Measurements from ENCODE around the gene ZNF628. TPM values are rescaled to one million over a fixed set of nuclear protein-coding genes. Genes with fewer than 3 reads are reported as not detected.

ZNF628 gene
- total RNA-seq, 1 donor from 2014 or later = 1.4 TPM

DNA sequence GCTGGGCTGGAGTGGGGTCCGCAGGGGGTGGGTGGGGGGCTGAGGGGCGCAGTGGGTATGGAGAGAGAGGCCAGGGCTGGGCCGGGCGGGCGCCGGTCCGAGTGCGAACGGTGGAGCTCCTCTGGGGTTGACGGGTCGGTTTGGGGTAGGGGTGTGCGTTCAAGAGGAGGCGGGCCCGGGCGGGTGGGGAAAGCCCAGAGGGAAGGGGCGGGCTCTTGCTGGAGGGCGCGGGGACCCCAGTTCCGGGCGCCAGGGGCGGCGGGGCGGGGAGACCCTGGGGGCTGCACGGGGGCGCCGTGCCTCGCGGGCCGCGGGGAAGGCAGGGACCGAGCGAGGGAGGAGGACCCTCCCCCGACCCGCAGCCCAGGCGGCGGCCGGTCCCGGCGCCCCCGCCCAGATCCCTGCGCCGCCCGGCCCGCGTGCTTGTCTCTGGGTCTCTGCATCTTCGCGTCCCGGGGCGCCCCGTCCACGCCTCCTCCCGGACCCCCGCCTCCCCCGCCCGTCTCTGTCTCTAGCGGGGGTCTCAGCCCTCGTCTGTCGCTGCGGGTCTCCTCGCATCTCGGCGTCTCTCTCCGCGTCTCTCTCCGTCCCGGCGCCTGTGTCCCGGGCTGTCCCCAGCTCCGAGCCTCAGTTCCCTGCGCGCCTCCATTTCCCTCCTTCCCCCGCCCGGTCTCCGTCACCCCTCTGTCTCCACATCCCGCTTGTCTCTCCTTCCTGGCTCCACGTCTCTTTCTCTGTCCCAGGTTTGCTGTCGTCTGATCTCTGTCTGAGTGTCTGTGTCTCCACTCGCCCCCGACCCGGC is 25.1 kb upstream of the ZNF628 start:
- DNase-seq = no peak

DNA sequence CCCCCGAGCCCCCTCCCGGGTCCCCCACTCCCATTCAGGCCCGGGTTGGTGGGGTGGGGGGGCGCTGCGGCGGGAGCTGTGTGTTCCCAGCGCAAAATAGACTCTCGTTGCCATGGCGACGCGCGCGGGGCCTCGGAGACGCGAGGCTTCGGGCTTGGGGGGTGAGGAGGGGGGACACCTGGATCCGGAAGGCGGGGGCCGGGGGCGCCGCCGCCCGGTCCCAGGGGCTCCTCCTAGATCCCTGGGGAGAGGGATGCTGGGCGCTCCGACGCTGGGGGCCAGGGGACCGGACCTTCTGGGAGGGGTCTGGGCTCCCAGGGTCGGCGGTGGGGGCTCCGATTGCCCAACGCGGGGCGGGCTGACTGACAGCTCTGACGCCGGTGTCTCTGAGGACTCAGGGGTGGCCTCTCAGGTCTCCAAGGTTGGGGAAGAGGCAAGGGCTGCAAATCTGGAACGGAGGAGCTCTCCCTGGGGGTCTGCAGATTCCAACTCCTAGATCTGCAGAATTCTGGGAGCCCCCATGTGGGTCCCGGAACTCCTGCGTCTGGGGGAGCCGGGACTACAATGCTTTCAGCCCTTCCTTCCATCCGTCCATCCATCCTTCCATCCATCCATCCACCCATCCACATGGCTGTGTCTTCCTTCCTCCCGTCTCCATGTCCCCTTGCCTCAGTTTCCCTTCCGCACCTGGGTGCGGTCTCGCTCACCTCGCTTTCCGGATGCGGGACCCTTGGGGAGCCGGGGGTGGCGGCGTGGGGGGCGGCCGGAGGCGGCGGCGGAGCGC is 24.3 kb upstream of the ZNF628 start:
- DNase-seq = no peak

DNA sequence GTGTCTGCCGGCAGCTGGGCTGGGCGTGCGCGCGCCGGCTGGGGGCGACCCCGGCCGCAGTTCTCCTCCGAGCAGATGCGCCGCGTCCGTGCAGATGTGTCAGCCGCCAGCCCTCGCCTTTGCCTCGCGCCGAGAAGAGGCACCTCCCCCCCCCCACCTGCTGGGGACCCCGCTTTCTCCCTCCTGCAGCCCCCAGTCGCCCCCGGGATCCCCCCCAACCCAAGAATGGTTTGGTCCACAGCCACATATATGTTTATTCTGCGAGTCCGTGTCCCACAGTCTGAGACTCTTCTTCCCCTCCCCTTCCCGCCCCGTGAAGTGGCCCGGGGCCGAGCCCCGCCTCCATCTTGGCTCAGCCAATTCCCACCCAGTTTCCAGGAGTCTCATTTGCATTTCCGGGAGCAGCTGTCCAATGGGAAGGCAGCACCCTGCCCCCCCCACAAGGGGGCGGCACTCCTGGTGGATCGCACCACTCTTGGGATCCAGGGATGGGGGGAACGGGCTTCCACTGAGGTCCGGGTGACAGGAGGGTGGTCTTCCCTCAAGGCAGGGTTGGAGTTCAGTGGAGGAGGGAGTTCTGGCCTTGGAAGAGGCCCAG is 23.6 kb upstream of the ZNF628 start:
- peak; percentile 62 for DNase-seq

DNA sequence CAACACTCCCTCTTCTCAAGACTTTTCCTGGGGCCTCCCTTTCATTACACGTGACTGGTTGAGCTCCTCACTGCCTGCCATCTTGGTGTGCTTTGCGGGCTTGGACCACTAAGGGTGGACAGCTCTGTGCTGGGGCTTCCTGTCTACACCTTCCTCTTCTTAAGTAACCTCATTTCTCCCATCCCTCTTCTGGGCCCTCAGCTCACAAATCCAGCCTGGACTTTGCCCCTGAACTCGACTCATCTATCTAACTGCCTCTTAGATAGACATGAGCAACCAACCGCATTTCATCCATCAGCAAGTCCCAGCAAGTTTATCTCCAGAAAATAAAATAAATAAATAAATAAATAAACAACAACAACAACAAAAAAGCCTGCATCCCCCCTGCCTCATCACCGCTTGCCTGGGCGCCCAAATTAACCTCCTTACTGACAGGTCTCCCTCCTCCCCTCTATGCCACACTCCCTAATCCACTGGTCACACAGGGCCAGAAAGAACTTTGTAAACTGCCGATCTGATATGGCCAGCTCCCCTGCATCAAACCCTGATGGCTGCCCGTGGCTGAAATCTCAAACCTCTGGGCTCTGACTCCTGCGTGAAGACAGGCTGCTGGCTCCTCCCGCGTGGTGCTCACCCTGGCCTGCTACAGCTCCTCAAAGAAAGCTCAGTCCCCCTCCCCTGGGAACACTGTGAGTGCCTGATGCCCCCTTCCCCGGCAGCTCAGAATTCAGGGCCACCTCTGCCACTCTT is 22.7 kb upstream of the ZNF628 start:
- no peak for DNase-seq

- DNase-seq = peak; percentile 70
These were observed 21.6 kb upstream of the ZNF628 start for GRCh38 chr19:55454787-55455243.

DNA sequence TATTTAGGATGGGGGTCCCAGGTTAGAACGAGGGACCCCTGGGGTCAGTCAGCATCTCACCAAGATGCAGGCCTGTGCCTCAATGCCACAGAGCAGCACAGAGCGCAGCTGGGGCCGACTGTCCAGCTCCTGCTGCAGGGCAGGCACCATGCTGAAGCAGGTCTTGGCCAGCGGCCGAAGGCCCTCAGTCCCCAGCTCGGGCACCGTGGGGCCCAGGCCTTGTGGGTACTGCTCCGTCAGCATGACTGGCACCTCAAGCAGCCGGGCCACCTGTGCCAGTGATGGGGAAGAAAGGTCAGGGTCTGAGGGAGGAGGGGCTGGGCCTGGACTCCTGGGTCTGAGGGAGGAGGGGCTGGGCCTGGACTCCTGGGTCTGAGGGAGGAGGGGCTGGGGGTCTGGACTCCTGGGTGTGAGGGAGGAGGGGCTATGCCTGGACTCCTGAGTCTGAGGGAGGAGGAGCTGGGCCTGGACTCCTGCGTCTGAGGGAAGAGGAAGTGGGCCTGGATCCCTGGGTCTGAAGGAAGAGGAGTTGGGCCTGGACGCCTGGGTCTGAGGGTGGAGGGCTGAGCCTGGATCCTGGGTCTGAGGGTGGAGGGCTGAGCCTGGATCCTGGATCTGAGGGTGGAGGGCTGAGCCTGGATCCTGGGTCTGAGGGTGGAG is 20.7 kb upstream of the ZNF628 start:
- DNase-seq = no peak

DNA sequence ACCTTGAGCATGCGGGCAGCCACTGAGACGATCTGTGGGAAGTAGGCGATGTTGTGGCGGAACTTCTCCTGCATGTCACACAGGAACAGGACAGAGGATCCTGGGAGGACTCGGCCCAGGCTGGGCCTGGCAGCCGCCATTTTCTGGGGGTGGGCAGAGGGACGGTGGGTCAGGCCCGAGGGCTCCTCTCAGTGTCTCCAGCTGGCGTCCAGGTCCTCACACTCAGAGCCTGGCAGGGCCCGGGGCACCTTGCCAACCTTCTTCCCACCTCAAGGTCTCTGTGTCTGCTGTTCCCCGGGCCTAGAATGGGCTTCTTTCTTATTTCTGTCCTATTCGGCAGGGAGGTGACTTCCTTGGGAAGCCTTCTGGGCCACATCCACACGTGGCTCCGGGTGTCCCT is 20.1 kb upstream of the ZNF628 start:
- DNase-seq = no peak

DNA sequence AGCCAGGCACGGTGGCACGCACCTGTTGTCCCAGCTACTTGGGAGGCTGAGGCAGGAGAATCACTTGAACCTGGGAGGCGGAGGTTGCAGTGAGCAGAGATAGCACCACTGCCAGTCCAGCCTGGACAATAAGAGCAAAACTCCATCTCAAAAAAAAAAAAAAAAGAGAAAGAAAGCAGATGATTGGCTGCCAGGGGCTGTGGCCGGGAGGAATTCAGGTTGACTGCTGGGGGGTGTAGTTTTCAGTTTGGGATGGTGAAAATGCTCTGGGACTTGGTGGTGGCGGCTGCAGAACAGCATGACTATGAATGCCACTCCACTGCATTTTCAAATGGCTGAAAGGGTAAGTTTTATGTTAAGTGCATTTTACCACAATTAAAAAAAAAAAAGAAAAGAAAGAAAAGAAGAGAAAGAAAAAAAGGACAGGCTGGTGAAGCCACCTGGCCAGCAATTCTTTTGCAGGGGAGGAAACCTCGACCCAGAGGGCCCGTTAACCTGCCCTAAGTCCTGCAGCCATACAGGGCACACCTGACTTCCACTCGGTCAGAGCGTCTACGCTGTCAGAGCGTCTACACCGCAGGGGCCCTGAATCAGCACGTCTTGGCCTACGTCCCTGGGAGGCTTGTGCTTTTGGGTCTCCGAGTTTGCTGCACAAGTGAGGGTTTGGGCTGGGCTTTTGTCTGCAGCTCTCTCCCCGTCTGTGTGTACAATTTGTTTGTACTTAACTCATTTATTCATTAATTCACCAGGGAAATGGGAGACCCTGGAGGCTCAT is 18.5 kb upstream of the ZNF628 start:
- no peak for DNase-seq

GRCh38 chr19:55459551-55459949 is 16.9 kb upstream of the ZNF628 start:
- no peak for DNase-seq

- peak; percentile 36 for DNase-seq
These were observed 16.3 kb upstream of the ZNF628 start for GRCh38 chr19:55459950-55460657.

DNA sequence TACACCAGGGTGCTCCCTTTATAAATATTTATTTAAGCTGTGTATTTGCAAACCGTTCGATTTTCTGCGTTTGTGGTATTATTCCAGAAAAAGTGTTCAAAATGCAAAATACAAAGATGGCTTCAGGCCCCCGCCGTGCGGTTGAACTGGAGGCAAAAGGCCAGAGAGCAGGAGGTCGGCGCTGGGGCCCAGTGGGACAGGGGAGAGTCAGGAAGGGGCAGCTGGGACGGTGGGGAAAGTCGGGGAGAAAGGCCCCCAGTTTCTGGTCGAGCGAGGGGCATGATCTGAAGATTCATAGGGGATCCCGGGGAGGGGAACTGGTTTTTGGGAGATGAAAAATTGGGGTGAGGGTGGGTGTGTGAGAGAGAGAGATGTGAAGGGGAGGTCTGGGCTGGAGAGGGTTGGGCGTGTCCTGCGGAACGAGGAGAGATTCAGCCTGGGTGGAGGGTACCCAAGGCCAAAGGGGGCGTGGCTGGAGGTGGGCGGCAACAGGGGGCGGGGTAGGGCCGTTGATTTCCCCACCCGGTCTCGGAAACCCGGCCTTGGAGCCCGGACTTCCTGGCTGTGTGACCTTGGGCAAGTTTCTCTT is 15.7 kb upstream of the ZNF628 start:
- peak; percentile 53 for DNase-seq

DNA sequence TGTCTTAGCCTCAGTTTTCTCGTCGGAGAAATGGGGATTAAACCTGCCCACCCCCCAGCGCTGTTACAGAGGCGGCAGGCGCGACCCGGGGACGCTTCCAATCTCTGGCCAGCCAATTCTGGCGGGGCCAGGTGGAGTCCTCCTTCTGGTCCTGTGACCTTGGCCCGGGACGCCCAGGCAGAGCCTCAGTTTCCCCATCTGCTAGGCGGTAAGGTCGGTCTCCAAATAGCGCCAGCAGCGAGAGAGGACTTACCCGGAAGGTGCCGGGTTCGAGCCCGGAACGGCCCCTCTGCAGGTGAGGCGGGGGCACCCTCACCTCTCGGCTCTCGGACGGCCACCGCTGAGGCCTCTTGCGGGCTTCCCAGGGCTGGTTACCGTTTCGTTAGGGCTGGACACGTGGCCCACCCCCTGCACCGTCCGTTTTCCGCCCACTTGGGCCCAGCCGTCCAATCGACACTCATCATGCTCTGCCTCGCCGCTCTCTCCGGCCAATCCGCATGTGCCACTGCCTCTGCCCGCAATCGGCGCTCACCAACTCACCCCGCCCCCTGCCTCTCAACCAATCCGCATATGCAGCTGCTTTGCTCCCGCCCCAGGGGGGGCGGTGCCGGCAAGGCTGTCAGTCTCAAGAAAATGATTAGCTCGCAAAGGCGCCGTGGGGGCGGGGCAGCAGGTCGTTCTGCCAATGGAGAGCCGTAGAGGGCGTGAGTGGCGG is 15.0 kb upstream of the ZNF628 start, which contains the start of gene ISOC2:
ISOC2 (minus strand) TSS at position 384 of the 715 bp plus-strand sequence. CDS start 5,156 bp downstream, outside the sequence.
- DNase-seq = peak; percentile 100

GRCh38 chr19:55461974-55462626 is 14.3 kb upstream of the ZNF628 start:
- DNase-seq = peak; percentile 64

GRCh38 chr19:55462722-55463121 is 13.7 kb upstream of the ZNF628 start:
- DNase-seq = no peak

DNA sequence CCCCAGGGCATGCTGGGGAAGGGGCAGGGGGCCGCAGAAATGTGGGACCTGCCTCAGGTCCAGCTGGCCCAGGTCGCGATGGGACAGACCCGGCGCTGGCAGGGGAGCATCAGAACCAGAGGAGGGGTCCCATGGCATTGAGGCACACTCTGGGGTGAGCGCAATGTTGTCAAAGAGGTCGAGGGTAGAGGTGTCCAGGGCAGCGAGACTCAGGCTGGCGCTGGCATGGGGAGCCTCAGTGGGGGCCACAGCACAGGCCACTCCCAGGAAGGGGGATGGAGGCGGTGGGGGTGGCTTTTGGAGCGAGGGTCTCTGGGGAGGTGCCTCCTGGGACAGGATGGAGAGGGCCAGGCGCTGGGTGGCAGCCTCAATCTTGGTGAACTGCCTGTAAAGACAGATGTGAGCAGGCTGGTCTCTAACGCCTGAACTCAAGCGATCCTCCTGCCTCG is 12.8 kb upstream of the ZNF628 start:
- DNase-seq = no peak

- no peak for DNase-seq
These were observed 12.3 kb upstream of the ZNF628 start for GRCh38 chr19:55464039-55464661.

DNA sequence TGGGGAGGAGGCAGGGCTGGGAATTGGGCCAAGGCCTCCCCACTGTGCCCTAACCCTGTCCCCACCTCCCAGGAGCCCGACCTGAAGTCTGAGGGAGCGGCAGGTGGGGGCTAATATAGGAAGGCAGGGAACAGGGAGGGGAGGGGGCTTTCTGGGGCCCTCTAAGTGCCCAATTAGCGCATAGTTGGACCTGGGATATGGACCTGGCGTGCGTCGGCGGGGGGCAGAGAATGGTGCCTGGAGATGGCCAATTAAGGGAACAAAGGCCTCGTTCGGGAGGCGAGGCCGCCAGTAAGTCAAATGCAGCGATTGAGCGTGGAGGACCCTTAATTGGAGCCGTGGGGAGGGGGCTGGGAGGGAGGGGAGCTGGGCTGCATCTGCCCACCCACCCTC is 11.8 kb upstream of the ZNF628 start, which contains the start of gene C19orf85:
C19orf85 (minus strand) TSS at position 90 of the 393 bp plus-strand sequence. CDS start 197 bp downstream, outside the sequence.
- DNase-seq = no peak

Measured in dermis blood vessel endothelial cell (primary cell).